ENCODE results near the gene OR4A5. TPM values are rescaled to one million over a fixed set of nuclear protein-coding genes. Genes with fewer than 3 reads are reported as not detected.
"Not testable (repeated sequence)": the region's sequence is repeated elsewhere in the genome, so short reads cannot be mapped to it uniquely, and the experiment has no call there.

Gene OR4A5, protein sequence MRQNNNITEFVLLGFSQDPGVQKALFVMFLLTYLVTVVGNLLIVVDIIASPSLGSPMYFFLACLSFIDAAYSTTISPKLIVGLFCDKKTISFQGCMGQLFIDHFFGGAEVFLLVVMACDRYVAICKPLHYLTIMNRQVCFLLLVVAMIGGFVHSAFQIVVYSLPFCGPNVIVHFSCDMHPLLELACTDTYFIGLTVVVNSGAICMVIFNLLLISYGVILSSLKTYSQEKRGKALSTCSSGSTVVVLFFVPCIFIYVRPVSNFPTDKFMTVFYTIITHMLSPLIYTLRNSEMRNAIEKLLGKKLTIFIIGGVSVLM
- not detected for polyA plus RNA-seq (ENCODE audit: insufficient read length)
- long read RNA-seq, donor 1: 0 reads
- long read RNA-seq, donor 2: 0 reads
- long read RNA-seq, donor 3: 0 reads
- long read RNA-seq, donor 4: 0 reads
- long read RNA-seq, donor 5: 0 reads
- long read RNA-seq, donor 6: 0 reads
- long read RNA-seq, donor 7: 0 reads
- long read RNA-seq, donor 8: 0 reads

DNA sequence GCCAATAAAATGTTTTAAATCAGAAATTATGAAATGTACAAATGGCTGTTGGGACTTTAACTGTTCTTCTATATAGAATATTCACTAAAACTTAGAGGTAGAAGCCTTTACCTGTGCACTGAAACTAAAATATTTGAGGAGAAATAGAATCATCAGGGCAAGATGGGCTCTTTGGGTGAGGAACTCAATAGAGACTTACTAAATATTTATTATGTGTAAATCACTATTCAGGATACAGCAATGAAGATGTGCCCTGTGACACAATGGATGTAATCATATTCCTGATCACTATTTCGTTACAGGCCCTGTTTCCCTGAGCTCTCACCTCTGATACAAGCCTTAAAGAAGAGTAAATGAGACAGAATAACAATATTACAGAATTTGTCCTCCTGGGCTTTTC, at the start of gene OR4A5:
Gene OR4A5, plus strand, starts transcription at position 301 of the 400 bp plus-strand sequence. Its CDS starts 53 bp downstream, at position 354.
- not testable (repeated sequence) for DNase-seq

DNA sequence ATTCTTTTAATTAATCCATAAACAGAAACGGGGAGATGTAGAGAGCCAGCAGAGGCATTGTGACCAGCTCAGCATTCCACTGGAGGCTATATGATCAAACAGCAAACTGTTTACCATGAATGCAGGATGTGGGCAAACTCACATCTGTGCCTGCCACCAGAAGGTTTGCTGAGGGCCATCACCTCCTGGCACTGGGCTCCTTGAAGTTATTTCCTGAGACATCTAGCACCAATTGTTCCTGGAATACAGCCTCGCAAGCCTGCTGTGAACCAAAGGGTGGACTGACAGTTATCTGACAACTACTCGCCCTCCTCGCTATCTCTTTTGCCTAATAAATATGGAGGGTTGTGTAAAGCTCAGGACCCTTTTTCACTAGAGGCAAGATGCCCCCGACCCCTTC, 13.5 kb downstream of the OR4A5 start:
- not testable (repeated sequence) for DNase-seq

Other genes with a start within 250 kb of the OR4A5 start
- gene OR4C46, start 102.8 kb upstream of the OR4A5 start, polyA plus RNA-seq (ENCODE audit: insufficient read length): not detected